ENCODE data around the gene ANAPC5.
A peak's percentile ranks its signal among the peaks of the same experiment; 100 is the strongest.
"Not testable (repeated sequence)": the region's sequence is repeated elsewhere in the genome, so short reads cannot be mapped to it uniquely, and the experiment has no call there.

Gene ANAPC5

GRCh38 chr12:121351820-121352681 is at the start of gene ANAPC5:
ANAPC5 (minus strand) TSS chr12:121352411; CDS start chr12:121352340, 71 bp downstream.
- DNase-seq (ENCODE audit: low read depth): peak; percentile 88

GRCh38 chr12:121400332-121401139 is 48.3 kb upstream of the ANAPC5 start:
- peak; percentile 59 for DNase-seq (ENCODE audit: low read depth)

GRCh38 chr12:121399391-121400331 is 47.5 kb upstream of the ANAPC5 start, which contains the start of gene RNF34:
RNF34 (plus strand) TSS chr12:121400118; CDS start chr12:121400213, 95 bp downstream.
- DNase-seq (ENCODE audit: low read depth): peak; percentile 98

GRCh38 chr12:121398355-121398754 is 46.1 kb upstream of the ANAPC5 start:
- DNase-seq (ENCODE audit: low read depth): no peak

GRCh38 chr12:121397521-121397920 is 45.3 kb upstream of the ANAPC5 start:
- no peak for DNase-seq (ENCODE audit: low read depth)

GRCh38 chr12:121392325-121392716 is 40.1 kb upstream of the ANAPC5 start:
- no peak for DNase-seq (ENCODE audit: low read depth)

- DNase-seq (ENCODE audit: low read depth): peak; percentile 8
Observed at GRCh38 chr12:121391619-121392324, 39.6 kb upstream of the ANAPC5 start.

- DNase-seq (ENCODE audit: low read depth): no peak
Observed at GRCh38 chr12:121390856-121391255, 38.6 kb upstream of the ANAPC5 start.

- no peak for DNase-seq (ENCODE audit: low read depth)
Observed at GRCh38 chr12:121388421-121388981, 36.3 kb upstream of the ANAPC5 start.

GRCh38 chr12:121384891-121385290 is 32.7 kb upstream of the ANAPC5 start:
- DNase-seq (ENCODE audit: low read depth): not testable (repeated sequence)

- DNase-seq (ENCODE audit: low read depth): no peak
Observed at GRCh38 chr12:121383601-121384021, 31.4 kb upstream of the ANAPC5 start.

GRCh38 chr12:121379945-121380344 is 27.7 kb upstream of the ANAPC5 start:
- DNase-seq (ENCODE audit: low read depth): no peak

- no peak for DNase-seq (ENCODE audit: low read depth)
Observed at GRCh38 chr12:121378736-121379135, 26.5 kb upstream of the ANAPC5 start.

GRCh38 chr12:121376754-121377697 is 24.8 kb upstream of the ANAPC5 start:
- no peak for DNase-seq (ENCODE audit: low read depth)

- DNase-seq (ENCODE audit: low read depth): not testable (repeated sequence)
Observed at GRCh38 chr12:121374945-121375584, 22.9 kb upstream of the ANAPC5 start.

- DNase-seq (ENCODE audit: low read depth): not testable (repeated sequence)
Observed at GRCh38 chr12:121374336-121374735, 22.1 kb upstream of the ANAPC5 start.

- DNase-seq (ENCODE audit: low read depth): no peak
Observed at GRCh38 chr12:121373755-121374154, 21.5 kb upstream of the ANAPC5 start.

GRCh38 chr12:121371404-121371803 is 19.2 kb upstream of the ANAPC5 start:
- DNase-seq (ENCODE audit: low read depth): no peak

- DNase-seq (ENCODE audit: low read depth): no peak
Observed at GRCh38 chr12:121366063-121366459, 13.8 kb upstream of the ANAPC5 start.

All from stimulated activated CD4-positive, alpha-beta T cell treated with anti-CD3 and anti-CD28 coated beads, Interleukin-2, amount 100 ng/mL, for 4 hours (primary cell).